Lower leg skin (tissue), 4 donors: ENCODE results near the gene NCOA1. TPM values are rescaled to one million over a fixed set of nuclear protein-coding genes. Genes with fewer than 3 reads are reported as not detected.

Experiments
- DNase-seq, 2 donors: peaks; one replicate each; pipeline ENCODE4 v3.0.0-alpha.2; 2019; ENCODE audit warnings: low spot score in 2 of 2
- H3K4me3 ChIP-seq: fragments of 200-600 bp; sonication (generic); 2 replicates; pipeline ENCODE4 v1.5.1; 2017; ENCODE audit warnings: mild to moderate bottlenecking, low read depth; ENCODE audit not compliant: poor library complexity, severe bottlenecking
- POLR2A ChIP-seq, 2 donors: fragments of 450-650 bp; IDR thresholded peaks; one replicate each; pipeline ENCODE4 v1.6.1; 2016 to 2017; ENCODE audit warnings: antibody characterized with exemption in 2 of 2, mild to moderate bottlenecking in 1 of 2, moderate library complexity in 1 of 2
- WGBS, 2 donors: methylation state at CpG; one replicate each; pipeline ENCODE4 v1.1.5; 2018; 5-methylcytosine and 5-hydroxymethylcytosine counted together
- intact Hi-C: fragments of 100-400 bp; cut with DNase I; formaldehyde crosslinking; loops from one replicate; pipeline ENCODE4 v1.15.0; 2023; ENCODE audit warnings: low total_unique reads
- total RNA-seq, 4 donors: library from RNA; depleted of rRNA; stranded (reverse); fragments of >200 nt; gene quantifications; one replicate each; pipeline ENCODE4 v1.1.0, GENCODE V29; 2016
- TF ChIP-seq, protein P1 (sequence below), 3 donors: fragments of 450-650 bp; IDR thresholded peaks; one replicate each; pipeline ENCODE4 v1.5.1; 2016; ENCODE audit warnings: antibody characterized with exemption in 3 of 3, mild to moderate bottlenecking in 3 of 3, moderate library complexity in 2 of 3

Gene NCOA1
- total RNA-seq, 4 donors from 2014 or later, result 37.9 to 50.1 (median 45.0) TPM

DNA sequence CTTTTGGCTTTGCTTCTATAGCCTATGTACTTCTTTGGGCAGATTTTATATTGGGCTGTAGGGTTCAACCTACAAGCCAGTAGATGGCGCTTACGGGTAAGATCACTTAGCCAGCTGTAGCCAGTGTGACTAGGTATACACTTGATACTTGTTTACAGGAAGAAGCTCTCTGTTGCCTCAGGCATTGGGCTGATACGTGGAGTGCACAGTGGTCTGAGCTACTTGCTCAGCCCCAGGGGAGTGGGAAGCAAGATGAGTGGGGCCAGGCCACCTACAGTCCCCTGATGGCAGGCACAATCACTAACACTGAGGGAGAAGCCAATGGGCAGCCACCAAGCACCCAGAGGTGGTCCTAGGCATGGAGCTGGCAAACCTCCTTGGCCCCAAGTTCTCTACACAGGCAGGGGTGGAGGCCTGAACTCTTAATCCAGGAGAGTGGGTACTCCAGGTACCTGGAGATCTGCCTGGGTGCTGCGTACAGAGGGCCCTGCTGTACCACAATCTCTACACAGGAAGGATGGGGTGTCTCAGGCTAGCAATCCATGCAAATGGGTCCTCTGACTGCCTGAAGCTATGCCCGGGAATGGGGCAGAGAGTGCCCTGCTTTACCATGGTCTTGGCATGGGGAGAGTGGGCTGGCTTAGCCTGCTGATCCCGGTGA lies 122.2 kb downstream of the NCOA1 start:
- DNase-seq, result no peak
- TF ChIP-seq, protein P1, sequence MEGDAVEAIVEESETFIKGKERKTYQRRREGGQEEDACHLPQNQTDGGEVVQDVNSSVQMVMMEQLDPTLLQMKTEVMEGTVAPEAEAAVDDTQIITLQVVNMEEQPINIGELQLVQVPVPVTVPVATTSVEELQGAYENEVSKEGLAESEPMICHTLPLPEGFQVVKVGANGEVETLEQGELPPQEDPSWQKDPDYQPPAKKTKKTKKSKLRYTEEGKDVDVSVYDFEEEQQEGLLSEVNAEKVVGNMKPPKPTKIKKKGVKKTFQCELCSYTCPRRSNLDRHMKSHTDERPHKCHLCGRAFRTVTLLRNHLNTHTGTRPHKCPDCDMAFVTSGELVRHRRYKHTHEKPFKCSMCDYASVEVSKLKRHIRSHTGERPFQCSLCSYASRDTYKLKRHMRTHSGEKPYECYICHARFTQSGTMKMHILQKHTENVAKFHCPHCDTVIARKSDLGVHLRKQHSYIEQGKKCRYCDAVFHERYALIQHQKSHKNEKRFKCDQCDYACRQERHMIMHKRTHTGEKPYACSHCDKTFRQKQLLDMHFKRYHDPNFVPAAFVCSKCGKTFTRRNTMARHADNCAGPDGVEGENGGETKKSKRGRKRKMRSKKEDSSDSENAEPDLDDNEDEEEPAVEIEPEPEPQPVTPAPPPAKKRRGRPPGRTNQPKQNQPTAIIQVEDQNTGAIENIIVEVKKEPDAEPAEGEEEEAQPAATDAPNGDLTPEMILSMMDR (IDR thresholded peaks at IDR 0.05), result no peak
- no peak for TF ChIP-seq POLR2A (IDR thresholded peaks at IDR 0.05)
- no peak overlapping the region for H3K4me3 ChIP-seq
- intact Hi-C loops, result no loop called here
- 75 to 84% methylated on average over 4 to 6 of the region's 6 CpGs for WGBS, 2 donors

DNA sequence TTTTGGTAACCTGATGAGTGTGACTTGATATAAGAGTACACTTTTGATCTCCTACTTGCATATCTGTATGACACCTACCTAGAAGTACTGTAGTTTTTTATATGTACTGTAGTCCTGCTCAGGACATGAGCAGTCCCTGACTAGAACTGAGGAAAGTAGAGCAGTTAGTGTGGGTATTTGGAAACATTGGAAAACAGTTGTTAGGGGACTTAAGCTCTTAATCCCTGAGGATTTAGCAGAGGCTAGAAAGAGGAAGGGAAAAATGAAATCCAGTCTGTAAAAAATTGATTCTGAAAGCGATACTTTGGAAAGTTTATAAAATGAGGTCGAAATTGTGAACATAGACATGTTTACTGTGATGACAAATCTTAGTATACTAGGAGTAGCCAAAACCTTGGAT lies 125.6 kb downstream of the NCOA1 start:
- DNase-seq, result no peak
- no peak overlapping the region for H3K4me3 ChIP-seq
- 68 to 81% methylated on average over 2 of the region's 2 CpGs for WGBS, 2 donors
- intact Hi-C loops, result no loop called here
- TF ChIP-seq, protein P1 (IDR thresholded peaks at IDR 0.05), result no peak
- TF ChIP-seq POLR2A (IDR thresholded peaks at IDR 0.05), result no peak

DNA sequence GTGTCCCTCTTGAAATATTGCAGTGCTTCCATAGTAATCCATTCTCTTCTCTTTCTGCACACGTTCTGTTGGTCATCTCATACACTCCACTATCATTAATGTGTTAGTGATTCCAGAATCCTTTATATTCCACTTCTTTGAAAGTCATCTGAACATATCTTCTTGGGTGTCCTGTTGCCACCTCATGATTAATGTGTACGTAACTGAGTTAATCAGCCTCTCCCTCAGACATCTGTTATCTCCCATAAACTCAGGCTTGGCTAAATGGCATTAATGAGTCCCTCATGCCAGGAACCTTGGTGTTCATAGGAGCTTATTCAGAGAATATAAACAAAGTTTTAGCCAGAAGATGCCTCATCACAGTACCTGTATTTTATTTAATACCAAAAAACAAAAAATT lies 126.4 kb downstream of the NCOA1 start:
- intact Hi-C loops, result no loop called here
- no peak overlapping the region for H3K4me3 ChIP-seq
- TF ChIP-seq POLR2A (IDR thresholded peaks at IDR 0.05), result no peak
- TF ChIP-seq, protein P1 (IDR thresholded peaks at IDR 0.05), result no peak
- 71 to 76% methylated on average over 2 of the region's 2 CpGs for WGBS, 2 donors
- DNase-seq, result no peak

DNA sequence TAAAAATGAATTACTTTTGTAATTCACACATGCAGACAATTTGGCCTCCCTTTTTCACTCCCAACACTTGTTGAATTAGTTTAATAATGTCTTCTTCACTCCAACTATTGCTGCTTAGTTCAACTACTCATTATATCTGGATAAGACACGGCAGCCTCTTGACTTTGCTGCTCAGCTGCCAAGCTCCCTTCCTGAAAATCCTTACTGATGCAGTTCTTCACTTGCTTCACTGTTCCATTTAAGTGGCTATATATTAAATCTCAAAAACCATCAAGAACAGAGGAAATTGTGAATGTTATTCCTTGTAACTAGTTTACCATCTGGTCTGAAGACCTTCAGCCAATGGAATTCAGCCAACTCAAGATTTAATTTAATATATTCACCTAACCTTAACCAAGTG lies 127.1 kb downstream of the NCOA1 start:
- DNase-seq, result no peak
- H3K4me3 ChIP-seq, result no peak overlapping the region
- intact Hi-C loops, result no loop called here
- 54 to 57% methylated on average over 1 of the region's 1 CpG for WGBS, 2 donors
- TF ChIP-seq POLR2A (IDR thresholded peaks at IDR 0.05), result no peak

DNA sequence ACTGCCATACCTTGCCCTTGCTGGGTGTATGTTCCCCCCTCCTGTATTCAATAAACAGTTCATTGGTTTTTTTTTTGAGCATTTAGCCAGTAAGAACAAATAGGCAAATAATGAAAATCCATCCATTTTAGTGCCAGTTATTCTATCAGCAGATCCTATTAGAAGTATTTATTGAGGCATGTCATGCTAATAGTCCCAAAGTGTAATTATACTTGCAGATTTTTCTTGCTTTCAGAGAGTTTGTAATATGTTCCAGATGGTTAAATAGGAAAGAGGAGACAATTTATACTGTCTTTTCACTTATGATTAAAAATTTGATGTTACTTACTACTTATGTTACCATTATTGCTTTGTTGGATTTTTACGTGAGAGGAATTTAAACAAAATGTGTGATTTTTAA lies 127.6 kb downstream of the NCOA1 start:
- DNase-seq, result no peak
- WGBS, 2 donors, result 85 to 87% methylated on average over 1 of the region's 1 CpG
- H3K4me3 ChIP-seq, result no peak overlapping the region
- intact Hi-C loops, result no loop called here
- TF ChIP-seq, protein P1 (IDR thresholded peaks at IDR 0.05), result no peak
- TF ChIP-seq POLR2A (IDR thresholded peaks at IDR 0.05), result no peak

DNA sequence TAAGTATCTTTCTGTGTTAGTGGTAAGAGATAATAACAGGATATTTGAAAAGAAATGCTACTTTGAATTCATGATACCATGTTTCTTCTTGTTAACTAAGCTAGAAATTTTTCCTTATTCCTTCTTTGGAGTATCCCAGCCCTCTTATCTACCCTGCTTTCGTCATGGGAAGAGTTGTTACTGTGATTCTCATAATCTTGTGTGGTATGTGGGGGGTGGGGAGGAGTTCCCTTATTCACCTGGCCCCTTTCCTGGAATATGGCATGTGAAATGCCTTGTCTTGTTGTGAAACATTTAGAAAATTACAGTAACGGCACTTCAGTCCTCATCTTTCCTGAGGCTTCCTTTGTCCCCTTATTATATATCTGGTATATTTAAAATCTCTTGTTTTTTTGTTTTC lies 129.9 kb downstream of the NCOA1 start:
- no peak overlapping the region for H3K4me3 ChIP-seq
- TF ChIP-seq POLR2A (IDR thresholded peaks at IDR 0.05), result no peak
- TF ChIP-seq, protein P1 (IDR thresholded peaks at IDR 0.05), result no peak
- no peak for DNase-seq
- intact Hi-C loops, result no loop called here
- WGBS, 2 donors, result 67 to 69% methylated on average over 2 of the region's 2 CpGs
